ENCODE data around the gene COL1A1. TPM values are rescaled to one million over a fixed set of nuclear protein-coding genes. Genes with fewer than 3 reads are reported as not detected.

COL1A1 gene
- total and polyA plus RNA-seq, 2 of the 13 experiments (the other 11 are each of a cell fraction or from before 2014, with no cell fraction given) = 0.05 TPM; not detected in 1

DNA sequence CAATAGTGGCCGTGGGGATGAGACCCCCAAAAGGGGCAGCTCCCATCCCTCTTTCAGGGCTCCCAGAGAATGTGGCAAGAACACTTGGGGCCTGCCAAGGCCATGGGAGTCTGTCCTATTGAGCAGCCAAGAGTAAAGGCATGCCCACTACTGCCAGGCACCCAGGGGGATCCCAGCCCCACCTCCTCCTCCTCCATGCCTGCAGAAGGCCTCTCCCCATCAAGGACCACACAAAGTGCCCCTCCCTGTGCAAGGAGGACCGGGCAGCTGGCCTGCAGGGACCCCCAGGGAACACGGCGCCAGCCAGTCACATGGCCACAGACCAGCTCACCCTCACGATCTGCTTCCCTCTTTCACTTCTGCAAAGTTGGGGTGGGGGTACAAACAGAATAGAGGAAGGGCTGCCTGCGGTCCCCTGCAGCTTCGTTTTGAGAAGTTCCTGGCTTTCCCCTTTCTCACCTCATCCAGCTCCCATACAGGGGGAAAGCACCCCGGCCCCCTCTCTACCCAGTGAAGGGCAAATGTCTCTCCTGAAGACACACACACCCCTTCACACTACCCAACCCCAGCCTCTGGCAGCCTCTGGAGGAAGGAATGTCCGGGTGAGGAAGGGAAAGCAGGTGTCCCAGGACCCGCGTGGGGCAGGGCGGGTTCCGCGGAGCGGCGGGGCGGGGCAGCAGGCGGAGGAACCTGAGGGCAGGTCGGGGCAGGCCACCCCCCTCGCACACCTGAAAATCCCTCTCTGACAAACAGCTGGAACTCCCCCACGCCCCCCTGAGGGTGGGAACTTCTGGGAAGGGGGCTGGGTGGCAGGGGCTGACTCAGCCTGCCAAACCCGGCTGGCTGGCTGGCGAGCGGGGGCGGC lies 53.0 kb downstream of the COL1A1 start (continued):
- TF ChIP-seq, protein P1, sequence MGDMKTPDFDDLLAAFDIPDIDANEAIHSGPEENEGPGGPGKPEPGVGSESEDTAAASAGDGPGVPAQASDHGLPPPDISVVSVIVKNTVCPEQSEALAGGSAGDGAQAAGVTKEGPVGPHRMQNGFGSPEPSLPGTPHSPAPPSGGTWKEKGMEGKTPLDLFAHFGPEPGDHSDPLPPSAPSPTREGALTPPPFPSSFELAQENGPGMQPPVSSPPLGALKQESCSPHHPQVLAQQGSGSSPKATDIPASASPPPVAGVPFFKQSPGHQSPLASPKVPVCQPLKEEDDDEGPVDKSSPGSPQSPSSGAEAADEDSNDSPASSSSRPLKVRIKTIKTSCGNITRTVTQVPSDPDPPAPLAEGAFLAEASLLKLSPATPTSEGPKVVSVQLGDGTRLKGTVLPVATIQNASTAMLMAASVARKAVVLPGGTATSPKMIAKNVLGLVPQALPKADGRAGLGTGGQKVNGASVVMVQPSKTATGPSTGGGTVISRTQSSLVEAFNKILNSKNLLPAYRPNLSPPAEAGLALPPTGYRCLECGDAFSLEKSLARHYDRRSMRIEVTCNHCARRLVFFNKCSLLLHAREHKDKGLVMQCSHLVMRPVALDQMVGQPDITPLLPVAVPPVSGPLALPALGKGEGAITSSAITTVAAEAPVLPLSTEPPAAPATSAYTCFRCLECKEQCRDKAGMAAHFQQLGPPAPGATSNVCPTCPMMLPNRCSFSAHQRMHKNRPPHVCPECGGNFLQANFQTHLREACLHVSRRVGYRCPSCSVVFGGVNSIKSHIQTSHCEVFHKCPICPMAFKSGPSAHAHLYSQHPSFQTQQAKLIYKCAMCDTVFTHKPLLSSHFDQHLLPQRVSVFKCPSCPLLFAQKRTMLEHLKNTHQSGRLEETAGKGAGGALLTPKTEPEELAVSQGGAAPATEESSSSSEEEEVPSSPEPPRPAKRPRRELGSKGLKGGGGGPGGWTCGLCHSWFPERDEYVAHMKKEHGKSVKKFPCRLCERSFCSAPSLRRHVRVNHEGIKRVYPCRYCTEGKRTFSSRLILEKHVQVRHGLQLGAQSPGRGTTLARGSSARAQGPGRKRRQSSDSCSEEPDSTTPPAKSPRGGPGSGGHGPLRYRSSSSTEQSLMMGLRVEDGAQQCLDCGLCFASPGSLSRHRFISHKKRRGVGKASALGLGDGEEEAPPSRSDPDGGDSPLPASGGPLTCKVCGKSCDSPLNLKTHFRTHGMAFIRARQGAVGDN (CRISPR knock-in tag; IDR thresholded peaks at IDR 0.05) = peak; percentile 54
- no peak for TF ChIP-seq TAF1 (CRISPR knock-in tag; IDR thresholded peaks at IDR 0.05)
- no peak for TF ChIP-seq LCORL (IDR thresholded peaks at IDR 0.05)
- peak; percentile 77 for TF ChIP-seq LCORL (CRISPR knock-in tag; IDR thresholded peaks at IDR 0.05)
- TF ChIP-seq, protein P2, sequence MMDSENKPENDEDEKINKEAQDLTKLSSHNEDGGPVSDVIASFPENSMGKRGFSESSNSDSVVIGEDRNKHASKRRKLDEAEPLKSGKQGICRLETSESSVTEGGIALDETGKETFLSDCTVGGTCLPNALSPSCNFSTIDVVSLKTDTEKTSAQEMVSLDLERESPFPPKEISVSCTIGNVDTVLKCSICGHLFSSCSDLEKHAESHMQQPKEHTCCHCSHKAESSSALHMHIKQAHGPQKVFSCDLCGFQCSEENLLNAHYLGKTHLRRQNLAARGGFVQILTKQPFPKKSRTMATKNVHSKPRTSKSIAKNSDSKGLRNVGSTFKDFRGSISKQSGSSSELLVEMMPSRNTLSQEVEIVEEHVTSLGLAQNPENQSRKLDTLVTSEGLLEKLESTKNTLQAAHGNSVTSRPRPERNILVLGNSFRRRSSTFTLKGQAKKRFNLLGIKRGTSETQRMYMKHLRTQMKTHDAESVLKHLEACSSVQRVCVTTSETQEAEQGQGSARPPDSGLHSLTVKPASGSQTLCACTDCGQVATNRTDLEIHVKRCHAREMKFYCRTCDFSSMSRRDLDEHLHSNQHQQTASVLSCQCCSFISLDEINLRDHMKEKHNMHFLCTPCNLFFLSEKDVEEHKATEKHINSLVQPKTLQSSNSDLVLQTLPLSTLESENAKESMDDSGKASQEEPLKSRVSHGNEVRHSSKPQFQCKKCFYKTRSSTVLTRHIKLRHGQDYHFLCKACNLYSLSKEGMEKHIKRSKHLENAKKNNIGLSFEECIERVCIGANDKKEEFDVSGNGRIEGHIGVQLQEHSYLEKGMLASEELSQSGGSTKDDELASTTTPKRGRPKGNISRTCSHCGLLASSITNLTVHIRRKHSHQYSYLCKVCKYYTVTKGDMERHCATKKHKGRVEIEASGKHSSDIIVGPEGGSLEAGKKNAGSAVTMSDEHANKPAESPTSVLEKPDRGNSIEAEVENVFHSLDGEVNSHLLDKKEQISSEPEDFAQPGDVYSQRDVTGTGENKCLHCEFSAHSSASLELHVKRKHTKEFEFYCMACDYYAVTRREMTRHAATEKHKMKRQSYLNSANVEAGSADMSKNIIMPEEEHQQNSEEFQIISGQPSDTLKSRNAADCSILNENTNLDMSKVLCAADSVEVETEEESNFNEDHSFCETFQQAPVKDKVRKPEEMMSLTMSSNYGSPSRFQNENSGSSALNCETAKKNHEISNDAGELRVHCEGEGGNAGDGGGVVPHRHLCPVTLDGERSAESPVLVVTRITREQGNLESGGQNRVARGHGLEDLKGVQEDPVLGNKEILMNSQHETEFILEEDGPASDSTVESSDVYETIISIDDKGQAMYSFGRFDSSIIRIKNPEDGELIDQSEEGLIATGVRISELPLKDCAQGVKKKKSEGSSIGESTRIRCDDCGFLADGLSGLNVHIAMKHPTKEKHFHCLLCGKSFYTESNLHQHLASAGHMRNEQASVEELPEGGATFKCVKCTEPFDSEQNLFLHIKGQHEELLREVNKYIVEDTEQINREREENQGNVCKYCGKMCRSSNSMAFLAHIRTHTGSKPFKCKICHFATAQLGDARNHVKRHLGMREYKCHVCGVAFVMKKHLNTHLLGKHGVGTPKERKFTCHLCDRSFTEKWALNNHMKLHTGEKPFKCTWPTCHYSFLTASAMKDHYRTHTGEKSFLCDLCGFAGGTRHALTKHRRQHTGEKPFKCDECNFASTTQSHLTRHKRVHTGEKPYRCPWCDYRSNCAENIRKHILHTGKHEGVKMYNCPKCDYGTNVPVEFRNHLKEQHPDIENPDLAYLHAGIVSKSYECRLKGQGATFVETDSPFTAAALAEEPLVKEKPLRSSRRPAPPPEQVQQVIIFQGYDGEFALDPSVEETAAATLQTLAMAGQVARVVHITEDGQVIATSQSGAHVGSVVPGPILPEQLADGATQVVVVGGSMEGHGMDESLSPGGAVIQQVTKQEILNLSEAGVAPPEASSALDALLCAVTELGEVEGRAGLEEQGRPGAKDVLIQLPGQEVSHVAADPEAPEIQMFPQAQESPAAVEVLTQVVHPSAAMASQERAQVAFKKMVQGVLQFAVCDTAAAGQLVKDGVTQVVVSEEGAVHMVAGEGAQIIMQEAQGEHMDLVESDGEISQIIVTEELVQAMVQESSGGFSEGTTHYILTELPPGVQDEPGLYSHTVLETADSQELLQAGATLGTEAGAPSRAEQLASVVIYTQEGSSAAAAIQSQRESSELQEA (CRISPR knock-in tag; IDR thresholded peaks at IDR 0.05; ENCODE audit: not compliant biosample characterization) = peak; percentile 29
- TF ChIP-seq, protein P3, sequence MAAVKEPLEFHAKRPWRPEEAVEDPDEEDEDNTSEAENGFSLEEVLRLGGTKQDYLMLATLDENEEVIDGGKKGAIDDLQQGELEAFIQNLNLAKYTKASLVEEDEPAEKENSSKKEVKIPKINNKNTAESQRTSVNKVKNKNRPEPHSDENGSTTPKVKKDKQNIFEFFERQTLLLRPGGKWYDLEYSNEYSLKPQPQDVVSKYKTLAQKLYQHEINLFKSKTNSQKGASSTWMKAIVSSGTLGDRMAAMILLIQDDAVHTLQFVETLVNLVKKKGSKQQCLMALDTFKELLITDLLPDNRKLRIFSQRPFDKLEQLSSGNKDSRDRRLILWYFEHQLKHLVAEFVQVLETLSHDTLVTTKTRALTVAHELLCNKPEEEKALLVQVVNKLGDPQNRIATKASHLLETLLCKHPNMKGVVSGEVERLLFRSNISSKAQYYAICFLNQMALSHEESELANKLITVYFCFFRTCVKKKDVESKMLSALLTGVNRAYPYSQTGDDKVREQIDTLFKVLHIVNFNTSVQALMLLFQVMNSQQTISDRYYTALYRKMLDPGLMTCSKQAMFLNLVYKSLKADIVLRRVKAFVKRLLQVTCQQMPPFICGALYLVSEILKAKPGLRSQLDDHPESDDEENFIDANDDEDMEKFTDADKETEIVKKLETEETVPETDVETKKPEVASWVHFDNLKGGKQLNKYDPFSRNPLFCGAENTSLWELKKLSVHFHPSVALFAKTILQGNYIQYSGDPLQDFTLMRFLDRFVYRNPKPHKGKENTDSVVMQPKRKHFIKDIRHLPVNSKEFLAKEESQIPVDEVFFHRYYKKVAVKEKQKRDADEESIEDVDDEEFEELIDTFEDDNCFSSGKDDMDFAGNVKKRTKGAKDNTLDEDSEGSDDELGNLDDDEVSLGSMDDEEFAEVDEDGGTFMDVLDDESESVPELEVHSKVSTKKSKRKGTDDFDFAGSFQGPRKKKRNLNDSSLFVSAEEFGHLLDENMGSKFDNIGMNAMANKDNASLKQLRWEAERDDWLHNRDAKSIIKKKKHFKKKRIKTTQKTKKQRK (IDR thresholded peaks at IDR 0.05; ENCODE audit: low read length) = no peak
- no peak for TF ChIP-seq NFE2 (CRISPR knock-in tag; IDR thresholded peaks at IDR 0.05)
- no peak for TF ChIP-seq EED (CRISPR knock-in tag; IDR thresholded peaks at IDR 0.05)
- no peak for TF ChIP-seq KLF6 (CRISPR knock-in tag; IDR thresholded peaks at IDR 0.05)
- TF ChIP-seq, protein P4, sequence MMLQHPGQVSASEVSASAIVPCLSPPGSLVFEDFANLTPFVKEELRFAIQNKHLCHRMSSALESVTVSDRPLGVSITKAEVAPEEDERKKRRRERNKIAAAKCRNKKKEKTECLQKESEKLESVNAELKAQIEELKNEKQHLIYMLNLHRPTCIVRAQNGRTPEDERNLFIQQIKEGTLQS (CRISPR knock-in tag; IDR thresholded peaks at IDR 0.05) = no peak
